K562 (cell line): ENCODE data around the gene PLA2G4D. TPM values are rescaled to one million over a fixed set of nuclear protein-coding genes. Genes with fewer than 3 reads are reported as not detected.

ENCODE experiments used
- ATAC-seq: fragments of 200-7000 bp; cut with Tn5 transposase; 3 replicates; pipeline ENCODE4 v1.9.1; 2020; ENCODE audit warnings: moderate library complexity
- BruUV-seq: library from RNA; stranded (reverse); fragments of 400-500 nt; replicated peaks from 2 replicates; lab custom pipeline; 2021; lab: Mats Ljungman, UMichigan
- CTCF ChIA-PET: fragments of 300-600 bp; formaldehyde crosslinking; extraction: SDS; loops from one replicate; lab custom pipeline; 2021; ENCODE audit warnings: low intra/inter-chr PET ratio; lab: Yijun Ruan, JAX
- POLR2A ChIA-PET: fragments of 300-600, 350-650 bp; sonication (Branson Sonifier 250); formaldehyde crosslinking; extraction: SDS; loops from one replicate; lab custom pipeline; 2021; ENCODE audit warnings: antibody characterized with exemption, inconsistent platforms; lab: Yijun Ruan, JAX
- DNase-seq, 4 experiments: peaks; one replicate each; pipeline versions ENCODE4 v3.0.0 to v3.0.0-alpha.2; 2011 to 2018; ENCODE audit warnings: low spot score in 3 of 4, mixed read lengths in 3 of 4; ENCODE audit errors: extremely low read depth in 1 of 4
- FAIRE-seq: peaks from 2 replicates; lab custom pipeline; 2011; peaks lifted over from hg19 to GRCh38; lab: Jason Lieb, UNC
- H2AFZ ChIP-seq: 2 replicates; pipeline ENCODE4 v1.6.0; 2011; ENCODE audit warnings: low read depth, low read length, control low read depth, inconsistent platforms
- H3K27ac ChIP-seq: fragments of 200-600 bp; 3 replicates; pipeline ENCODE4 v1.8.0; 2011; ENCODE audit warnings: low read depth, mild to moderate bottlenecking, control low read depth, inconsistent platforms, low read length, moderate library complexity, mixed read lengths; ENCODE audit errors: extremely low read depth
- H3K27me3 ChIP-seq, 2 experiments: fragments of 300-600 bp in 1 of 2; 2 replicates in 1 of 2; 3 replicates in 1 of 2; pipeline versions ENCODE4 v1.6.0 to v1.8.0; 2011; ENCODE audit warnings: inconsistent platforms in 2 of 2, low read length in 2 of 2, mild to moderate bottlenecking in 1 of 2, mixed read lengths in 1 of 2, moderate library complexity in 1 of 2; ENCODE audit not compliant: control insufficient read depth in 2 of 2, insufficient read depth in 2 of 2
- H3K36me3 ChIP-seq: fragments of 300-600 bp; 3 replicates; pipeline ENCODE4 v1.8.0; 2011; ENCODE audit warnings: mild to moderate bottlenecking, low read length, inconsistent platforms; ENCODE audit not compliant: control insufficient read depth, insufficient read depth
- H3K4me1 ChIP-seq, 2 experiments: fragments of 200-600 bp in 1 of 2; replicated peaks in 1 of 2; 2 replicates in 1 of 2; 3 replicates in 1 of 2; pipeline versions ENCODE4 v1.5.1 to v1.8.0; 2011; ENCODE audit warnings: inconsistent platforms in 2 of 2, low read length in 2 of 2, mild to moderate bottlenecking in 1 of 2, mixed read lengths in 1 of 2, moderate library complexity in 1 of 2; ENCODE audit not compliant: control insufficient read depth in 2 of 2, insufficient read depth in 2 of 2
- H3K4me2 ChIP-seq: 2 replicates; pipeline ENCODE4 v1.6.1; 2011; ENCODE audit warnings: low read length, control low read depth, inconsistent platforms, mixed read lengths; ENCODE audit not compliant: insufficient read depth
- H3K4me3 ChIP-seq: fragments of 200-600 bp; sonication (generic), shearing (Covaris generic); 2 replicates; pipeline ENCODE4 v1.5.1; 2016; ENCODE audit warnings: control low read depth, inconsistent platforms
- H3K79me2 ChIP-seq: fragments of 200-600 bp; 3 replicates; pipeline ENCODE4 v1.8.0; 2011; ENCODE audit warnings: low read length, inconsistent platforms; ENCODE audit not compliant: control insufficient read depth, insufficient read depth
- H3K9ac ChIP-seq, 2 experiments: 2 replicates each; pipeline versions ENCODE4 v1.6.0 to v1.6.1; 2011; ENCODE audit warnings: low read depth in 2 of 2, low read length in 2 of 2, control low read depth in 1 of 2, inconsistent platforms in 1 of 2, mild to moderate bottlenecking in 1 of 2, mixed read lengths in 1 of 2; ENCODE audit not compliant: insufficient read depth in 1 of 2
- H3K9me1 ChIP-seq: one replicate; pipeline ENCODE4 v1.6.0; 2011; ENCODE audit warnings: inconsistent platforms, mild to moderate bottlenecking, low read length, moderate library complexity; ENCODE audit not compliant: control insufficient read depth, insufficient read depth
- H3K9me3 ChIP-seq: replicated peaks from 2 replicates; pipeline ENCODE4 v1.5.1; 2011; ENCODE audit warnings: low read depth, low read length, inconsistent platforms; ENCODE audit not compliant: control insufficient read depth, insufficient read depth
- H4K20me1 ChIP-seq: replicated peaks from 2 replicates; pipeline ENCODE4 v1.6.1; 2011; ENCODE audit warnings: low read length, inconsistent platforms, mixed read lengths; ENCODE audit not compliant: control insufficient read depth, insufficient read depth
- GABPA ChIP-seq: fragments of 200-800 bp; sonication (Bioruptor generic); conservative IDR thresholded peaks from 2 replicates; pipeline ENCODE4 v1.6.1; 2016; ENCODE audit warnings: low read depth, missing genetic modification characterization, missing compliant biosample characterization
- POLR3A ChIP-seq: IDR thresholded peaks from 2 replicates; pipeline ENCODE4 v1.6.1; 2011; ENCODE audit warnings: borderline replicate concordance, mild to moderate bottlenecking, moderate library complexity; ENCODE audit not compliant: insufficient read length, insufficient read depth; ENCODE audit errors: extremely low read depth
- RAD21 ChIP-seq, 2 experiments: fragments of 250-450 bp in 1 of 2; fragments of 450-650 bp in 1 of 2; sonication (Bioruptor Pico) in 1 of 2; formaldehyde crosslinking in 1 of 2; IDR thresholded peaks in 1 of 2; conservative IDR thresholded peaks in 1 of 2; 2 replicates each; pipeline versions ENCODE4 v1.4.0 to v1.8.0; 2020 to 2022; ENCODE audit warnings: mild to moderate bottlenecking in 2 of 2, moderate library complexity in 1 of 2
- RFX7 ChIP-seq: fragments of 250-450 bp; sonication (Bioruptor Pico); IDR thresholded peaks from 2 replicates; pipeline ENCODE4 v1.5.1; 2021; ENCODE audit warnings: mild to moderate bottlenecking
- SMC3 ChIP-seq: conservative IDR thresholded peaks from 2 replicates; pipeline ENCODE4 v1.6.1; 2011; ENCODE audit warnings: low read depth, low read length, improper control_type of control experiment; ENCODE audit not compliant: insufficient read depth
- SRSF7 ChIP-seq: fragments of 200-400 bp; formaldehyde crosslinking; optimal IDR thresholded peaks from 2 replicates; pipeline ENCODE3; 2017; ENCODE audit warnings: mild to moderate bottlenecking, low read depth, low read length
- ZBTB7A ChIP-seq: IDR thresholded peaks from 2 replicates; pipeline ENCODE4 v1.6.1; 2011; ENCODE audit warnings: low read depth, mild to moderate bottlenecking, low read length, moderate library complexity, borderline replicate concordance; ENCODE audit not compliant: control insufficient read depth
- ZEB2 ChIP-seq: fragments of 450-650 bp; IDR thresholded peaks from 2 replicates; pipeline ENCODE4 v1.6.1; 2016
- ZNF133 ChIP-seq: fragments of 250-450 bp; sonication (Bioruptor Pico); IDR thresholded peaks from 2 replicates; pipeline ENCODE4 v1.4.0; 2020; ENCODE audit warnings: mild to moderate bottlenecking
- ZNF24 ChIP-seq: fragments of 450-650 bp; IDR thresholded peaks from 2 replicates; pipeline ENCODE4 v1.6.1; 2016
- ZNF699 ChIP-seq: fragments of 250-450 bp; sonication (Bioruptor Pico); IDR thresholded peaks from 2 replicates; pipeline ENCODE4 v1.8.0; 2021; ENCODE audit warnings: mild to moderate bottlenecking, moderate library complexity; ENCODE audit not compliant: insufficient replicate concordance
- WGBS: fragments of 100-300 bp; shearing (Covaris generic); methylation state at CpG from one replicate; pipeline ENCODE4 v1.1.6; 2016; ENCODE audit warnings: low coverage, mixed read lengths; ENCODE audit not compliant: insufficient coverage; ENCODE audit errors: missing lambda C conversion rate; 5-methylcytosine and 5-hydroxymethylcytosine counted together
- in situ Hi-C: fragments of 300-500 bp; cut with MboI; formaldehyde crosslinking; loops from 4 replicates; pipeline ENCODE4 v1.15.0; 2018; ENCODE audit warnings: inconsistent platforms, mixed read lengths
- intact Hi-C: fragments of 100-400 bp; cut with micrococcal nuclease; formaldehyde crosslinking; loops from 2 replicates; pipeline ENCODE4 v1.14.2; 2022
- polyA plus RNA-seq, 8 experiments: library from polyadenylated mRNA; depleted of rRNA in 4 of 8; stranded (reverse) in 5 of 8; unstranded in 3 of 8; fragments of >200 nt; fragmentation: Nextera tagmentation in 2 of 8; fragmentation: Illumina TruSeq in 1 of 8; extraction: Ambion mirVana in 2 of 8; extraction: Trizol in 1 of 8; gene quantifications; 2 replicates each; pipeline versions ENCODE4 v1.2.1 to v1.2.3, GENCODE V29; 2011 to 2014; ENCODE audit warnings: inconsistent platforms in 1 of 8, missing spikeins in 1 of 8
- total RNA-seq, 7 experiments: library from RNA; depleted of rRNA in 6 of 7; stranded (reverse); fragments of >200 nt in 6 of 7; fragmentation: Illumina TruSeq in 2 of 7; extraction: Trizol in 2 of 7; gene quantifications; 2 replicates each; pipeline versions ENCODE4 v1.2.1 to v1.2.3, GENCODE V29; 2011 to 2021; ENCODE audit warnings: low replicate concordance in 1 of 7
- TF ChIP-seq, protein P1 (sequence below): sonication (generic); formaldehyde crosslinking; IDR thresholded peaks from 2 replicates; pipeline ENCODE4 v1.8.1; 2022; ENCODE audit warnings: missing genetic modification reagents
- TF ChIP-seq, protein P2 (sequence below): fragments of 450-650 bp; formaldehyde crosslinking; IDR thresholded peaks from 2 replicates; pipeline ENCODE4 v1.4.0; 2020; ENCODE audit warnings: mild to moderate bottlenecking, moderate library complexity
- TF ChIP-seq, protein P3 (sequence below): fragments of 200-800 bp; sonication (Bioruptor generic); IDR thresholded peaks from 2 replicates; pipeline ENCODE4 v1.6.1; 2017; ENCODE audit warnings: missing genetic modification characterization, missing compliant biosample characterization

Gene PLA2G4D
- total and polyA plus RNA-seq, 9 of the 15 experiments (the other 6 are each of a cell fraction or from before 2014, with no cell fraction given), result 0.04 TPM; not detected in 8

DNA sequence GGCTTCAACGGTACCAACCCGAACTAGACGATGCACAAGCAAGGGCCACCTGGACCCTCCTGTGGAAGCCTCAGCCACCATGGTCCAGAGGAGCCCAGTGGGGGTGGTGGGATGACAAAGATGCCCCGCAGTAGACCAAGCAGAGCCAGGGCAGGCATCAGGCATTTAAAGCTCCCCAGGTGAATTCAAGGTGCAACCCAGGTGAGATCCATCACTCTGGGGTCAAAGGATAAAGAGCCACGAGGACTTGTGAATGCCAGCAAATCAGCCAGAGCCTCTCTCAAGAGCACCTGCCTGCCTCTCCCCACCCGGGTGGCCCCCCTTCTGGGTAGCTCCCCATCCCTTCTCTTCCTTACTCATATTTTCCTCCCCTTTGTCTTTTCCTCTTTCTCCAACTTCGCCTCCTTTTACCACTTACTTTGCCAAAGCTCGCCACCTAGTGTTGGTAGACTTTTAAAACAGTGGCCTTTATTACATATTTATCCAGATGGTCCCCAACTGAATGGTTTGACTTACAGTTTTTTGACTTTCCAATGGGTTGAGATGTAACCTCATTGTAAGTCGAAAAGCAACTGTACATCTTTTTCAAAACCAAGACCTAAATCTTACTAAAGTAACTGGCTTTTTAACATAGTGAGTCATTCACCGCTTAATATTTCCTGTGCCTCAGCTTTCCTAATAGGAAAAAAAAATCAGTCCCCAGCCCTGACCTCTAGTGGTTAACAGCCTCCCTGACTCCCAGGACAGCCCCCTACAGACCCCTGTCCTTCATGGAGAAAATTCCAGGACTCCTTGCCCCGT is 43.3 kb upstream of the PLA2G4D start:
- no peak overlapping the region for H3K27ac ChIP-seq
- ChIA-PET POLR2A (interaction anchor here (0.6 to 1.1 kb wide), 2 partner anchors 10 to 26 kb away, joined by 3 read pairs; no protein-coding TSS in a partner anchor), CTCF (interaction anchor here (0.5 to 0.9 kb wide), 5 partner anchors 59 to 443 kb away, joined by 3 to 4 read pairs (median 3); no protein-coding TSS in a partner anchor)
- no peak overlapping the region for H2AFZ ChIP-seq
- H3K9ac ChIP-seq, result no peak overlapping the region
- in situ Hi-C loops (loop anchor here (5.0 kb wide), 1 partner anchor 70 kb away; no protein-coding TSS in a partner anchor), intact Hi-C loops (loop anchor here (5.0 kb wide), 2 partner anchors 55 to 250 kb away; no protein-coding TSS in a partner anchor)
- ATAC-seq (peak; percentile 67), DNase-seq (peak in 2 of 4 experiments; percentile 44 to 65), FAIRE-seq (peak; percentile 94)
- H3K4me1 ChIP-seq, result peaks cover 5 to 7% of the 10 kb centered on the region in 2 experiments; a peak in 3 of 5 replicates
- no peaks in the 10 kb centered on the region for H4K20me1 ChIP-seq
- no peaks in the 10 kb centered on the region for H3K9me3 ChIP-seq
- BruUV-seq, result no TSS peak
- WGBS, result 10% methylated on average over 11 of the region's 11 CpGs
- no peak overlapping the region for H3K4me3 ChIP-seq
- peaks cover 0 to 34% of the 10 kb centered on the region in 2 experiments; a peak in 3 of 5 replicates for H3K27me3 ChIP-seq
- no peaks in the 10 kb centered on the region for H3K9me1 ChIP-seq
- H3K4me2 ChIP-seq, result no peak overlapping the region
- no peaks in the 10 kb centered on the region for H3K79me2 ChIP-seq
- no peaks in the 10 kb centered on the region for H3K36me3 ChIP-seq
- TF ChIP-seq RFX7 (no peak), SRSF7 (no peak), POLR3A (no peak), GABPA (tag) (no peak), ZEB2 (0 out of 2 replicates have a peak, but pooled peaks have one; percentile 28), SMC3 (peak; percentile 39), ZNF699 (CRISPR knock-in tag) (no peak), RAD21 (CRISPR knock-in tag; conservative IDR thresholded peaks at IDR 0.05 in 1 of 2, IDR thresholded peaks at IDR 0.05 in 1 of 2) (peak; percentile 38 to 62; a peak in 3 of 4 replicates), ZNF24 (no peak), ZBTB7A (0 out of 2 replicates have a peak, but pooled peaks have one; percentile 22), ZNF133 (no peak)
- TF ChIP-seq, protein P1, sequence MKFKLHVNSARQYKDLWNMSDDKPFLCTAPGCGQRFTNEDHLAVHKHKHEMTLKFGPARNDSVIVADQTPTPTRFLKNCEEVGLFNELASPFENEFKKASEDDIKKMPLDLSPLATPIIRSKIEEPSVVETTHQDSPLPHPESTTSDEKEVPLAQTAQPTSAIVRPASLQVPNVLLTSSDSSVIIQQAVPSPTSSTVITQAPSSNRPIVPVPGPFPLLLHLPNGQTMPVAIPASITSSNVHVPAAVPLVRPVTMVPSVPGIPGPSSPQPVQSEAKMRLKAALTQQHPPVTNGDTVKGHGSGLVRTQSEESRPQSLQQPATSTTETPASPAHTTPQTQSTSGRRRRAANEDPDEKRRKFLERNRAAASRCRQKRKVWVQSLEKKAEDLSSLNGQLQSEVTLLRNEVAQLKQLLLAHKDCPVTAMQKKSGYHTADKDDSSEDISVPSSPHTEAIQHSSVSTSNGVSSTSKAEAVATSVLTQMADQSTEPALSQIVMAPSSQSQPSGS (CRISPR knock-in tag), result no peak
- TF ChIP-seq, protein P2, sequence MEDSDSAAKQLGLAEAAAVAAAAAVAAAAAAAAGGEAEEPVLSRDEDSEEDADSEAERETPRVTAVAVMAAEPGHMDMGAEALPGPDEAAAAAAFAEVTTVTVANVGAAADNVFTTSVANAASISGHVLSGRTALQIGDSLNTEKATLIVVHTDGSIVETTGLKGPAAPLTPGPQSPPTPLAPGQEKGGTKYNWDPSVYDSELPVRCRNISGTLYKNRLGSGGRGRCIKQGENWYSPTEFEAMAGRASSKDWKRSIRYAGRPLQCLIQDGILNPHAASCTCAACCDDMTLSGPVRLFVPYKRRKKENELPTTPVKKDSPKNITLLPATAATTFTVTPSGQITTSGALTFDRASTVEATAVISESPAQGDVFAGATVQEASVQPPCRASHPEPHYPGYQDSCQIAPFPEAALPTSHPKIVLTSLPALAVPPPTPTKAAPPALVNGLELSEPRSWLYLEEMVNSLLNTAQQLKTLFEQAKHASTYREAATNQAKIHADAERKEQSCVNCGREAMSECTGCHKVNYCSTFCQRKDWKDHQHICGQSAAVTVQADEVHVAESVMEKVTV (CRISPR knock-in tag), result no peak
- TF ChIP-seq, protein P3, sequence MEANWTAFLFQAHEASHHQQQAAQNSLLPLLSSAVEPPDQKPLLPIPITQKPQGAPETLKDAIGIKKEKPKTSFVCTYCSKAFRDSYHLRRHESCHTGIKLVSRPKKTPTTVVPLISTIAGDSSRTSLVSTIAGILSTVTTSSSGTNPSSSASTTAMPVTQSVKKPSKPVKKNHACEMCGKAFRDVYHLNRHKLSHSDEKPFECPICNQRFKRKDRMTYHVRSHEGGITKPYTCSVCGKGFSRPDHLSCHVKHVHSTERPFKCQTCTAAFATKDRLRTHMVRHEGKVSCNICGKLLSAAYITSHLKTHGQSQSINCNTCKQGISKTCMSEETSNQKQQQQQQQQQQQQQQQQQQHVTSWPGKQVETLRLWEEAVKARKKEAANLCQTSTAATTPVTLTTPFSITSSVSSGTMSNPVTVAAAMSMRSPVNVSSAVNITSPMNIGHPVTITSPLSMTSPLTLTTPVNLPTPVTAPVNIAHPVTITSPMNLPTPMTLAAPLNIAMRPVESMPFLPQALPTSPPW (CRISPR knock-in tag), result 0 out of 2 replicates have a peak, but pooled peaks have one; percentile 17
